OCI-M2 (cell line): ENCODE measurements around the gene SCAMP1.

Experiments
- DNase-seq: peaks from one replicate; lab custom pipeline; 2025; ENCODE audit not compliant: unreplicated experiment; lab: John Stamatoyannopoulos, UW

The SCAMP1 gene

DNA sequence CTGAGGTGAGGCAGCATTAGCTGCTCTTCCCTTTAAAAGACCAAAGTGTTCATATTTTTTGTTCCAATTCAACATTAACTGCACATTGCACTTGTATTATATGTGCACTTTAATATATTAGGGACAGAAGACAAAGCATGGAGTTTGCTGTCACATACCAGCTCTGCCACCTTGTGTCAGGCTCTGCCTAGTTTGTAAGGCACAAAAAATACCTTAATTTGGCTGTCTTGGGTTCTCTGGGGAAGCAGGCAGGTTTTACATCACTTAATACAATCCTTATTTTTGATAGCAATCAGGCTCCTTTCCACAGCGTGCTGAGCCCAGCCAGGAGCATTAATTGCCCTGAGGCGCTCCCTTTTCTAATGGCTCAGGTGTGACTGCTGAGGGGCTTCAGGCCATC, 131.8 kb downstream of the SCAMP1 start:
- DNase-seq, result no peak

DNA sequence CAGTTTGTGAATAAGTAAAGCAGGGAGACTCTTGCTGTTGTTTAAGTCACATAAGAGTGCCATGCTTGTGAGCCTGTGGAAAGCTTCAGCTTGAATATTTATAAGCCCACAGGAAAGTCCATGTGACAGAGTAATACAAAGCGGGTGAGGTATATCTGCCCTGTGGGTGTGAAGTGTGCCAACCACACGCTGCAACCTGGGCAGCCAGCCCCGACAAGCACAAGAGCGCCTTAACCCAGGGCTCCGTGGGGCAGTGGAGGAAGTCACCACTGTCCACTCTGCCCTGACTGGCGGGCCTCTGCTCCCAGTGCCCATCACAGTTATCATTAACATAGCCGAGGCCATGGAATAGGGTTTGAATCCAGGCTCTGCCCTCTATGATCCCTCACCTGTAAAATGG, 132.2 kb downstream of the SCAMP1 start:
- no peak for DNase-seq

DNA sequence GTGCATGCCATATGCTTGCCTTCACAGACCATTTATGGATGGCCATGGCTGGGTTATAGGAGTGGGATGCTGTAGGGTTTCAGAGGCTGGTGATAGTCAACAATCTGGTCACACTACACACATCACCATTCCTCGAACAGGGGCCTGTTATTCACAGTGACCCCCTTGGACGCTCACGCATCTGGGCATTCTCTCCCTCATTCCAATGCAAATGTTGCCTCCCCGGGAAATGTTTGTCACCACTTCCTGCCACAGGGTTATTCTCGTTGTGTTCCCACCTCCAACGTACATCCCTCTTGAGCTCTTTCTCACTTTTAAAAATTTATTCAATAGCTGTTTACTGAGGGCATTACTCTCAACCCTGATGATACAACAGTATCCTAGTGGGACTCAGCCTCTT, 135.4 kb downstream of the SCAMP1 start:
- DNase-seq, result no peak

DNA sequence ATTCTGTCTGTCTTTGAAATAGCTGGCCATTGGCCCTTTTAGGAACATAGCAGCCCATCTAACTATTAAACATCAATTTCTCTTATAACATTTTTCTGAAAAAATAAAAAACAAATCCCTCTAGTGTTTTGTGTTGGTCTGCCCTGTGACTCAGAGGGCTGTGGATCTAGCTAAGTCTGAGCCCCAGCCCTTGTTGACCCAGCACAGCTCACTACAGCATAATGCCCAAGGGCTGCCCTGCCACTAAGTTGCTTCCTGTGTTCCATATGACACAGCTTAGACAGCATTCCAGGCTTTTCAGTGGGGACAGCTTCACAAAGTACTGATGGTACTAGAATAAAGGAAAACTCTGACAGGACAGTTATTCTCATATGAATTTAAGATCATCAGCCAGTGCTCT, 136.0 kb downstream of the SCAMP1 start:
- DNase-seq, result no peak

DNA sequence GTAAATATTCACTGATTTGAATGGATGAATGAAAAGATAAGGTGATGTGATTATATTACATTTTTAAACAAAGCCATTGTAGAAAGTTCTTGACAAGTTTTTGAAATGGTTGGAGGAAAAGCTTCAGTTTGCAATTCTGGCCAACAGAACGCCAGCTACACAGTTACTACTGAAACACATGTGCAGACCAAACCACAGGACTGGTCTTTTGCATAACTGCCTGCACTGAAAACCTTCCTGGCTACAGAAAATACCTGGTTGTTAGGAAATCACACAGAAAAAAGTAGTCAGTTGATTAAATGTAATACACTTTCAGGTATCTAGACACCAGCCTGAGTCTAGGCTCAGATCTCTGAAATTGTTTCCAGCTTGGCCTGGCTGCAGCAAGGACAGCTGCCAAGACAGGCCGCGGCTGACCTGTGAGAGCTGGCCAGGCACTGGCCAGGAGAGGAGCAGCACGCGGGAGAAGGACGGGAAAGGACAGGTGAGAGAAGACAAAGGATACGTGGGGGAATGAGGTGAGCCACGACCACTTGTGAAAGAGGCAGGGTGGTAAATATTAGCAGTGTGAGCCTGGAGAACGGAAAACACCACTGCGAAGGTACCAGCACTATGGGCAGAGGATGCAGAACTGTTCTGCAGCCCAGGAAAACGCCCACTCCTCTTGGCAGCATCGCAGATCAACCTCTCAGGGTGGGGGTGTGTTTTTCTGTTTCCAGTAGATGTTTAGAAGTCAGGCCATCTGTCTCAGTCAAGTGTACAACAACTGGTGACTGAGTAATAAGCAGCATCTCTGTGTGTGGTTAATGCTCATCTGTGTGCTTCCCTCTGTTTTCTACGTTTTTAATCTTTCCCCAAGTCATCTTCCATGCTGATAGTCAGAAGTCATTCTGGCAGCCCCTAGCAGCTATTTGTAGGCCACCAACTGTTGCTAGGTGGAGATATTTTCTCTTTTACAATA, 137.4 kb downstream of the SCAMP1 start:
- DNase-seq, result no peak

DNA sequence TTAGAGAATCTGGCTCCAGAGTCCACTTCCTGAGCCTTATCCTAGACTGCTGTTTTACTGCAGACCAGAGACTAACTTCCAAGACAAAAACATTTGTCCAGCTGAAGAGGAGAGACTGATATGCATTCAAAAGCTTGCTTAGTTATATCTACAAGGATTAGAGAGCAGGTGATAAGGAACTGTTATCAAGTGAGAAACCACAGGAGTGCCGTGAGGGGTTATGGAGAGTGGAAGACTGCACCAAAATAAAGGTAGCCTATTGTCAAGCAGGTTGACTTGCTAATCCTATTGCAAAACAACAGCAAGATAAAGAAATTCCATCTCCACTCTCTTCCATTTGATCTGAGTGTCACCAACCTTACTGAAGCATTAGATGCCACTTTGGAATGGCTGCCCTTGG, 139.1 kb downstream of the SCAMP1 start:
- DNase-seq, result no peak

DNA sequence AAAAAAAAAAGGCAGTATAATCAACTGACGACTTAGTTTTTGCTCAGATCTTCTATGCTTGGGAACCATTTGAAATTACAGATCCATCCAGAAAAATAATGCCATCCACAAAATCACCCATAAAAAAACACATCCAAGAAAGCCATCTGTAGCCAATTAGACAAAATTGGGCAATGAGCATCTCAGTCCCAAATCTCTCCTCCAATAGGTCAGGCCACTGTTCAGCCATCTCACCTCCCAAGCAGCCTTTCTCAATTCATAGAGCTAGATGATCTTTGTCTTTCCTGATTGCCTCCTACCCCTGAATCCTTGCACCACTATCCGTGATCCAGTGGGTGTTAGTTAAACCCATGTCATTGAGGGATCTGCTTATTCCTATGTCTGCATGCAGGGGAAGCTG, 139.6 kb downstream of the SCAMP1 start:
- DNase-seq, result no peak

DNA sequence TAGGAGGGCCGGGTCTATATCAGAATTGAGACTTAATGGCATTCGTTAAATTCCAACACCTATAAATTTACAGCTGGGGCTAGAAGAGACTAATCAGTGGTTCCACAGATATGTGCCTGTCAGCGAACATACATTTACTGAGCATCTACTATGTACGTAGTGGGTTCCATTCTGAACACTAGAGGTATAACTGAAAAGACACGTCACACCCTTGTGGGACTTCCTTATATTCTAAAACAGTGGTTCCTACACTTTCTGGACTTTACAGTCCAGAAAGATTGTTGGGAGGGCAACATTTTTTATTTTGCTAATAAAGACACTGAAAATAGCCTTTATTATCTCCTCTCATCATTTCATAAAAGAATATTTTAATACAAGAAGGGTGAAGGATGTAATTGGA, 140.5 kb downstream of the SCAMP1 start:
- no peak for DNase-seq

DNA sequence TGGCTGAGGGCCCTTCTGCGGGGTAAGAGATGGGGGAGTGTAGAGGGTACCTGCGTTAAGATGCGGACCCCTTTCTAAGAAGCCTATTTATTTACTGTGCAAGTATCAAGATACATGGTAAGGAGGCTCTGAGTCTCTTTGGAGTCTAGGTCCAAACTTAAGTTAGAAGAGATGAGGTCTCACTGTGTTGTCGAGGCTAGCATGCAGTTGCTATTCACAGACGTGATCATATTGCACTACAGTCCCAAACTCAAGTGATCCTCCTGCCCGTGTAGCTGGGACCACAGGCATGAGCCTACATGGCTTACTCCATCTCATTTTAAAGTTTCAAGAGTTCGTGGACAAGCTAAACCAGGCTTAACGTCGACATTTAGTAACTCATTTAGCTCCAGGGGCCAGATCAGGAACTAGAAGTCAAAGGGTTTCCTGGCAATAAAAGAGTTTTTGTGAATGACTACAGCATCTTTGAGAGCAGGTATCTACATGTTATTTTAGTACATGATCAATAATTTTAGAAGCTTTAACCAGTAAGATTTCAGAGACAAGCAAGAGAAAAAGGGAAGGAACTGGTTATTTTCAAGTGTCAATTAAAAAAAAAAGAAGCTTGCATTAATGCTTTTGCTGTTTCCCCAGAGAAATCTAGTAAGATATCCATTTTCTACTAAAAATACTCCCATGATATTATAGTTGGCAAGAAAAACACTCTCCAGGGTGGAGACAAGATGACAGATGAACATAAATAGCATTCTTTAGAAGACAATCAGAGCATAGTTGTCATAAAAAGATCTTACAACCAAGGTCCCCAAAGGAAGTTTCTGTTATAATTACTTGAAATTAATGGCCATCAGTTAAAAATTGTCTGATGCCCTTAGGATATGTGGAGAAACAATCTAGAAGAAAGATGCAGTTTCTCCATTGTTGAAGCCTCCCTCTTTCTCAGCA, 141.3 kb downstream of the SCAMP1 start:
- DNase-seq, result no peak

DNA sequence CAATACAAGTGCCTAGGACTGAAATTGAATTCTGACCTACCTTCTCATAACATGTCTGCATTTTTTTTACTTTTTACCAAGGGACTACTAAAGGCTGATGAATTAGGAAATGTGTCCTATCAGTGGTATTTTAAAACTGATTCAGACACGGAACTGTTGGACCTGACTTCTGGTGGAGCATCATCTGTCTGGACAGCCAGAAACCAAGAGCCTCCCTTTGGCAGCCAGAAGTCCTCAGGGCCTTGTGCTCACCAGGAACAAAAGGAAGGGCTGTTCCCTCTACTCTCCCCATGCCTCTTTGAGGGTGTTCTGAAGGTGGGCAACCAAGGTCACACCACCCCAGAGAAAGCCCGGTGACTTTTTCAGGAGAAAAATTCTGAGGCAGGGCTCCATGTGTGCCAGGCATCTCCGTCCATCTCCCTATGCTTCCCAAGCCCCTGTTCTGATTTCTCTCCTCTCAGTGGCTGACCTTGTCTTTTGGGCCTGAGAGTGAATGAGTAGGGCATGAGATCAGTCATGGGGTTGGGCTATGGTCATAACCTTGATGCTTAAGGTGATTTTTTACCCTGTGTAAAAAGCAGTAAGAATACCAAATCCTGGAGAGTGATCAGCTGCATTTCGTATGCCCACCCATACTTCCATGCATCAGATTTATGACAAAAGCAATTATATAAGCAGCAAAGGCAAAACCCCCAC, 143.7 kb downstream of the SCAMP1 start:
- no peak for DNase-seq

DNA sequence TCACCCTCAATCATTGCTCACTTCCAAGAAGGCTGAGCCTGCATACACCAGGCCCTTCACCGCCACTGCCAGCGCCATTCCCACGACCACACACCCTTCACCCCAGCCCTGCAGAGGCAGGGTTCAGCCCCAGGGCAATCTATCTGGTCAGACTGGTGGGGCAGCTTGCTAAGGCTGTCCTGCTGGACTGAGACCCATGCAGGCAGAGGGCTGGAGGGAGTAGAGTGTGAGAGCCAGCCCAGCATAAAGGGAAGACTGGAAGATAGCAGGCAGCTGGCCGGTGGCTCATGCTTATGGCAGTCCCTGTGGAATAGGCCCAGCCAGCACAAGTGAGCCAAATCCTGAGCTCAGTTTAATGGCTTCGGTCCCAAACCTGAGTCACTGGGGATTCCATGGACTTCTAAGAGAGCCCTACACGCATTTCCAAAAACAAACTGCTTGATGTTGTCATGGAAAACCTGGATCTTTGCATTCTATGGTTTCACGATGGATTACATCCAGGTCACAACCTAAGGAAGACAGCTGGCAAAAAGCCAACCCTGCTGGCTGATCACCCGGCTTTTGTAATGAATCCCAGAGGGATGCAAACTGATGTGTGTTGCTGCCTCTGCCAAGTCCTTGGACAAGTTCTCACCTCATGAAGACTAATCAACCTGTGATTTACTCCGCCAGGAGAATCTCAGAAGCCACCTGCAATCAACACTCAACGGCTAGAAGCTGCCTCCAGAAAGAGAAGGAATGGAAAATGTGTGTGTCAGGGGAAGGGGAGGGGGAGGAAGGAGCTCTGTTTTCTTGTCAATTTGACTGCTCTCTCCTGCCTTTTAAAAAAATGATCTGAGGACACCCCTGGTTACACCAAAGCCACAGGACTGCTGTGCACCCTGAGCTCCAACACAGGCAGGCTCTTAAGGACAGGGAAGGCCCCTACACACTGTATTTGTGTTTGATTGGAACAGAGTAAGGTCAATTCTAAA, 144.6 kb downstream of the SCAMP1 start:
- DNase-seq, result no peak

DNA sequence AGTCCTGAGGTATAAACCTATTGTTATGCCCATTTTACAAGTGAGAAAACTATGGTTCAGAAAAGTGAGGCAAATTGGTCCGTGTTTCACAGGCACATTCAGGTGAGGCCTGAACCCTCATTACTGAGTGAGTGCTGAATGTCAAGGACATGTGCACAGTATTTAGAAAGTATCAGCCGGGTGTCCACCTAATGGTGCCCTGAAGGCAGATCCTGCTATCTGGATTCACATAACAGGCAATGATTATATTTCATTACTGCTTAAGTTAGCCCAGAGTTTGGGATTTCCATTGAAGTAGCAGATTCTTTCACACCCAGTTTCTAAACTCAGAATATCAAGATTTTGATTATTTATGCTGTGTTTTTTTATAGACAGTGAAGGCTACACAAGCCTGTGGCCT, 145.4 kb downstream of the SCAMP1 start:
- no peak for DNase-seq

DNA sequence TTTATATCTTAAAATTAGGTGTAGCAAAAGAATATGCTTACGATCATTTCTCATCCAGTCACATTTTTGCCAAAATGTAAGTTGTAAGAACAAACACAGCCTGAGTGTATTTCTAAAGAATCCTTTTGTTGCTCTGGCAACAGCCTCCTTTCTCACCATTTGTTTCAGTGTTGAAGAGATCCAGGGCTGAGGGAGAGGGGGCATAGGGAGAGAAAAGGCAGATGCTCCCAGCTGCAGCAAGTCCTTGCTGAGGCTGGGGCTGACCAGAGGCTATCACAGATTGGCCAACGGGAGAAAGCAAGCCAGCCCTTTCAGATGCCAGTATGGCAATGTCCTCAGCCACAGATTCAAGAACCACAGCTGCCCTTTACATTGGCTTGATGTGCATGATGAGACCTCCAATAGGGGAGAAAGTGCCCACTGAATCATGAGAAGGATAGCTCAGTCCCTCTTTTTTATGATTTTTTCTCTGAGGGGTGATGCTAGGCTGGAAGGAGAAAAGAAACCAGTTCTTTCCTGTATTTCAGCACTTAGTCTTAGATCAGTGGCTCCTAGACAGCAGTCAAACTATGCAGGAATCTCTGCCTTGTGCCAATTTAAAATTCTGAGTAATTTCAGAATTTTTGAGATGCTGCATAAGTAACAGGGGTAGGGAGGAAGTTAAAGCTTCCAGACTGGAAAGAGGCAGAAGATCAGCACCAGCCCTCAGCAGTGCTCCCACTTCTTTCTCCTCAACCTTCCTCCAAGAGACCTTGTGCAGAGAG, 146.0 kb downstream of the SCAMP1 start:
- DNase-seq, result no peak

DNA sequence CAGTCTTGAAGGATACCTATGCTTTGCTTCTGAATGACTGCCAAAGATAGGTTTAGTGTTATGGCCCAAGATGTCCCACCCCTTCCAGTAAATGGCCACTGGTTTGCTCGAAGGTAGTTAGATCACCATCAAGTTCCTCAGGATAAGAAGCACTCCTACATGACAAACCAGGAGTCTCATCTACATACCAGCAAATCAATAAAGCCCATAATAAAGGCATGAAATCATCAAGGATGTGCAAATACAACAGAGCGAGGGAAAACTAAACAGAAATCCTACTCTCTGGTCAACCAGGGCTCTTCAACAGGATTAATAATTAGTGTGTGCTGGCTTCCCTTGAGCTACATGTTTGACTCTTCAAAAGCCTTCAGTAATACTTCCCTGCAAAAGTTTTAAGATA, 147.1 kb downstream of the SCAMP1 start:
- DNase-seq, result no peak

DNA sequence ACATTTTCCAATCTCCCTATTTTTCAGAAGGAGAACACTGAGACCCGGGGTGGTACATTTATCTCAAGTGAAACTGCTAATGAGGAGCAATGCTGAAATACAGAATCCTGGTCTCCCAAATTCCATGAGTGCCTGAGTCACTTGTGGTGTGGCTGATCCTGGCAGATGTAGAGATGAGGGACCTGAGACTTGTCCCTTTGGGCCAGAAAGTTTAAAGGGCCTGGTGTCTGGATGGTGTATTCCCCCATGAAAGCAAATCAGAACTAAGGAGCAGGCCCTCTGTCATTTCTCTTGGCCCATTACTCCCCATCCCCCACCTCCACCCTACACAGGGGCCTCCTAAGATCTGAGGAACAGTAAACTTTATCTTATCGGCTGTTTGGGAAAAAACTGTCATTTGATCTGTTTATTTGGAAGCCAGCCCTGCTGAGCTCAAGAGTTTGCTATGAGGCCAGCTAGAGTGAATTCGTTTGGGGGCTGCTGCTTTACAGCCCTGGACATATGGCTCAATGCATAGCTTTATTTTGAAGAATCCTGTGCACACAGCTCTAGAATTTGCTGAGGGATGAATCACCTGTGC, 147.9 kb downstream of the SCAMP1 start:
- no peak for DNase-seq

DNA sequence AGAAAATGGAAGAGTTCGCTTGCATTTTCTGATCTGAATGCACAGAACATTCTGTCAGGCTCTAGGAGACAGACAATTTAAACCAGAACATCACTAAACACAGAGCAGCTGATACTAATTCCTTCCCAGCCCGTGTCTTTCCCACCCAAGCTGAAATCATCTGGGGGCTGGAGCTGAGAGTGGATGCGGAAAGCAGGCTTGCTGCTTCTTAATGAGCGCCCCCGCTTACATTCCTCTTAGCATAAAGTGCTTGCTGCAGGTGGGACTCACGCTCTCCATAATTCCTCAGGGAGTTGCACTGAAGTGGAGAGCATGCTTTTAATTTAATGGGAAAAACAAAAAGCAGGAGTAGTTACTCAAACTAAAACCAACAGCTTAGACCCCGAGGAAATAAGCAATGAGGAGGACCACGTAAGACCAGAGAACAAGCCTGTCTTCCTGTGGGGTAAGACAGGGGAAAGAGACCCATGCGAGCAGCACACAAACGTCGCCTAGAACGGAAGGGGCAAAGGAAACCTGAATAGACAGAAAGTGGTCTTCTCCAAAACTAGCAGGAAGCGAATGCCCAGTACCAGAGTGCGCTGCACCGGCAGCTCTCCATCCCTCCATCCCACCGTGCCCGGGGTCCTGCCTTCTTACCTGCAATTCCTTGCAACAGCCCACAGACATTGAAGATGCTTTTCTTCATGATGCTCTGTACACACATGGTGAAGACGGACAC, 148.9 kb downstream of the SCAMP1 start:
- DNase-seq, result no peak

DNA sequence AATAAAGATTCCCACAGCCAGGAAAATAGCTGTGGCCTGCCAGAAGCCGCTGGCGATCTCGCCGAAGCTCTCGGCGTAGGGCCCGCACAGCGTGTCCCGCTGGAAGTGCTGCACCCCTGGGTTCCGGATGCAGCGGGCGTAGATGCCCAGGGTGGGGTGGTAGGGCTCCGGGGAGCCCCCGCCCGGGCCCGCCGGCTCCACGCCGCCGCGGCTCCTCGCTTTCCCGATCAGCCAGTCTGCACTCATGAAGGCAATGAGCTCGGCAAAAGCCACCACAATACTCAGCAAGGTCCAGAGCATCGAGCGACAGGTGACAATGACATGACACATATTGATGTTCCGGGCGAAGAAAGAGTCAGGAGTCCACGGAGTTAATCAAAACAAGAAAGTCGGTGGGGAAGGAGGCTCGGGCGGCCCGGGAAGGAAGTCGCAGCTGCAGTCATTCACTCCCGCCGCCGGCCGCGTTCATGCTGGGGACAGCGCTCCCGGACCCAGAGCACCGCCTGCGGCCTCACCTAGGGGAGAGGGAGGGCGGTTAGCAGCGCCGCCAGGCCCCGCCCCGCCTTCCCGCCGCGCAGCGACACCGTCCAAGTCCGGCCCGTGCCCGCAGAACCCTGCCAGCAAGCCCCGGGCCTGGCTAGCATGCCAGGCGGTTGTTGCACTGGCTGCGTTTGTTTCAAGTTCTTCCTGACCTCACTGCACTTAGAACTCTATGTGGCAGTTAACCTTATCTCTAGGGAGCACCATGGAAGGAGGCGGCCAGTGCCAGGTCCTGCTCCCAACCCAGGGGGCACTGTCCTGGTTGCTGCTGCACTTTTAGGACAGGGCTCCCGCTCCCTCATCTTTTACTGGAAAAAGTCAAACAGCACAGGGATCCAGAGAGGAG, 149.7 kb downstream of the SCAMP1 start:
- DNase-seq, result no peak
